Astrocyte of the spinal cord (primary cell): Measurements from ENCODE around the gene ARMH3.

Experiments used
- DNase-seq: peaks from one replicate; pipeline ENCODE4 v3.0.0; 2011; ENCODE audit warnings: low read depth, low spot score
- H3K4me3 ChIP-seq: 2 replicates; pipeline ENCODE4 v1.5.1; 2011; ENCODE audit warnings: low read depth, mild to moderate bottlenecking, low read length, moderate library complexity
- CTCF ChIP-seq: IDR thresholded peaks from 2 replicates; pipeline ENCODE4 v1.5.1; 2012; ENCODE audit warnings: low read depth, mild to moderate bottlenecking, low read length, inconsistent platforms
- in situ Hi-C: cut with HindIII; loops from 2 replicates; pipeline ENCODE4 v1.10.0; 2017; ENCODE audit warnings: low sequenced_read_pairs

Gene ARMH3

GRCh38 chr10:101889256-101890210 is 166.4 kb downstream of the ARMH3 start:
- TF ChIP-seq CTCF, result peak; percentile 94
- in situ Hi-C loops, result no loop called here
- no peak overlapping the region for H3K4me3 ChIP-seq
- peak; percentile 76 for DNase-seq

DNA sequence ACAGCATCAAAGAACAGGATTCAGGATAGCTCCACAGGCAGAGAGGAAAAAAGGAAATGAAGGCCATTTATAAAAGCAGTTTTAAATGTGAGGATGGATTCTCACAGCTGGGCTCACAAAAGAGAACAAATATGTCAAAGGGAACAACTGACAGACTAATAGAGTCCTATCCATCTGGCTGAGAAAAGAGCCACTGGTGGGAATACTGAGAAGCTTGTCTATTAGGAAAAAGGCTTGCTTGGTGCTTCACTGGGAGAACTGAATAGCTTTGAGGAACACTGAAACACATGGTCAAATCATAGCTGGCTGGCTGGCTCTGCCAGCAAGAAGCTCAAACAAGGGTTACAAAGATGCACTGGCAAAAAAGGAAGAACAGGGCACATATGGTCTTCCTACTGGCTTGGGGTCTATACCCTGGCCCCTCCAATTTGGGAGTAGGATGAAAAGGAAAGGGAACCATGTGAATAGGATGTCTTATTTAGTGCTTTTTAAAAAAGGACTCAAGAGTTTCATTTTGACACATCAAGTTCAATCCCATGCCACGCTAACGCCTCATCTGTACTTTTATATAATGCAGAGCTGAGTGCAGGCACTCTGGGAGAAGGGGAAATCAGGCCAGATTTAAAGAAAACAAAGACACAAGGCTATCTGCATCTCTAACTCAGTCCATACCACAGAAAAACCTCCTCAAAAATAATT is 167.6 kb downstream of the ARMH3 start:
- no peak overlapping the region for H3K4me3 ChIP-seq
- TF ChIP-seq CTCF, result no peak
- in situ Hi-C loops, result no loop called here
- no peak for DNase-seq

GRCh38 chr10:101887775-101888174 is 168.2 kb downstream of the ARMH3 start:
- no peak overlapping the region for H3K4me3 ChIP-seq
- DNase-seq, result no peak
- no peak for TF ChIP-seq CTCF
- in situ Hi-C loops, result no loop called here

DNA sequence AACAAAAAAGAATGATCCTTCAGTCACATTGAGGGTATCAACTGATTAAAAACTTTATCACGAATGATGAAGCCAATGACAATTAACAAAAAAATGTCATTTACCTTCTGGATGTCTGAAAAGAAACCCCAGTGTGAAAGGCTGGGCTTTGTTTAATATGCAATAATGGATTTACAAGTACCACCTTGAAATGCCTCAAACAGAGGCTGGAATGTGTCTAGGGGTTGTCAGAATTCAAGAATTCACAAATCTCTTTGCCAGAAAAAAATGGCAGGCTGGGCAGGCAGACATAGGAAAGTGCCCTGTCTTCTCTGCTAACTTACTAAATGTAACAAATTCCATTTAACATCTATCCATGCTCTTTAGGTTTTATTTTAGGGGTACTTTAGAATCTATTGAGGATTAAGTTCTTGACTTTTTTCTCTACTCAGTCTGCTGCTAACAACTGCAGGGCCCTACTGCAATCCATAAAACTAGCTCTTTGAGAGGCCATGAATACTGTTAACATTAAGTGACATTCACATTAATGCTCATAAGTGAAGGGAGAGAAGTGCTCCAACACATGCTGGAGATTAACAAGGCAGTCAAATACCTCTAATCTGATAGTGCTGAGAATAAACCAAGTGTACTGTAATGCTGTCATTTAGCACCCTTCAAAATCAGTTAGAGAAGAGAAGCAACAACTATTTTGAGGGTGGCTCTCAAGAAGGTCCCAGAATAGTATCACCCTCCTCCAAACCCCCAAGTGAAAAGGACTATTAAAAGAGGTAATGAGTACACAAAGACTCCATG is 169.3 kb downstream of the ARMH3 start:
- DNase-seq, result no peak
- no peak for TF ChIP-seq CTCF
- in situ Hi-C loops, result no loop called here
- no peak overlapping the region for H3K4me3 ChIP-seq

DNA sequence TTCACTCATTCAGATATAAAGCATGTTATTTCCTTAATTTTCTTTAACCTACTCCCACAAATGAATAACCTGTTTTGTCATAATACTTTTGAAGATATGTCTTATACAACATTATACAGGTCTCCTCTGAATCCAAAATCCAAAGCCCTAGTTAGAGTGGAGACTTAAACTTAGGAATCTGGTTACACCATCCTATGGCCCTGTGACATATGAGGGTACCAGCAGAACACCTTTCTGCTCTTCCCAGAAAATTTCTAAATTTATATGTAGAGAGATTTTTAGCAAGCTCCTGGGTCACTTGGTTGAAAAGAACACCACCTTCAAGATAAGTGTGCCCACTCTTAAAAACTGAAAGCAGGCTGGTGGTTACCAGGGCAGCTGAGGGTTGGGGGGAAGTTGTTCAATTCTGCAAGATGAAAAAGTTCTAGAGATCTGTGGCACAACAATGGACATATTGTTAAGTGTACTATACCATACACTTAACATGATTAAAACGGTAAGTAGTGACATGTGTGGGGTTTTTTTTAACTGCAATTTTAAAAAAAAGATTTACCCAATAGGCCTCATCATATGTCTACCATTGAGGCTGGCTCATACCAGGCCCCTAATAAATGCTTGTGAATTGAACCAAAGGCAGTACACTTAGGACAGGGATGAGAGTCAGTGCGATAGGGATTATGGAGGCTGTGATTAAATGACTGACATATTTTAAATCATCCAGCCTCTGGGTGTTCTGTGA is 174.8 kb downstream of the ARMH3 start:
- in situ Hi-C loops, result no loop called here
- no peak for TF ChIP-seq CTCF
- DNase-seq, result no peak
- H3K4me3 ChIP-seq, result no peak overlapping the region

GRCh38 chr10:101880232-101880573 is 175.8 kb downstream of the ARMH3 start:
- no peak overlapping the region for H3K4me3 ChIP-seq
- no peak for TF ChIP-seq CTCF
- in situ Hi-C loops, result no loop called here
- DNase-seq, result no peak
